ENCODE measurements around the gene ELP5.
A peak's percentile ranks its signal among the peaks of the same experiment; 100 is the strongest.

ELP5 gene

GRCh38 chr17:7290166-7290565 lies 38.2 kb downstream of the ELP5 start:
- no peak for DNase-seq

GRCh38 chr17:7290685-7291084 lies 38.7 kb downstream of the ELP5 start:
- no peak for DNase-seq

GRCh38 chr17:7292194-7292593 lies 40.2 kb downstream of the ELP5 start:
- DNase-seq, result no peak

- no peak for DNase-seq
Measured at GRCh38 chr17:7292729-7293128, 40.7 kb downstream of the ELP5 start.

GRCh38 chr17:7293159-7293558 lies 41.1 kb downstream of the ELP5 start:
- no peak for DNase-seq

GRCh38 chr17:7293816-7294613 lies 42.0 kb downstream of the ELP5 start:
- no peak for DNase-seq

GRCh38 chr17:7294614-7295153 lies 42.7 kb downstream of the ELP5 start, which contains the start of gene YBX2:
Gene YBX2, minus strand, starts transcription at chr17:7294639. Its CDS starts 139 bp downstream, at chr17:7294500.
- DNase-seq, result peak; percentile 36

GRCh38 chr17:7295230-7296180 lies 43.5 kb downstream of the ELP5 start:
- no peak for DNase-seq

- peak; percentile 27 for DNase-seq
Measured at GRCh38 chr17:7296189-7296861, 44.3 kb downstream of the ELP5 start.

GRCh38 chr17:7304179-7304578 lies 52.2 kb downstream of the ELP5 start:
- DNase-seq, result no peak

GRCh38 chr17:7306911-7307685 lies 55.1 kb downstream of the ELP5 start, which contains the start of gene EIF5A:
Gene EIF5A, plus strand, starts transcription at chr17:7307628. Its CDS starts 2,008 bp downstream, at chr17:7309636.
- DNase-seq, result peak; percentile 100

- DNase-seq, result no peak
Measured at GRCh38 chr17:7307686-7308624, 55.9 kb downstream of the ELP5 start.

GRCh38 chr17:7308625-7309433 lies 56.8 kb downstream of the ELP5 start:
- peak; percentile 80 for DNase-seq

Measured in NCI-H1694 (cell line).